NB4 (cell line): Measurements from ENCODE around the gene GIMD1.

ENCODE experiments used
- CTCF ChIP-seq: IDR thresholded peaks from one replicate; pipeline ENCODE4 v1.5.1; 2012; ENCODE audit warnings: low read depth, low read length
- MAX ChIP-seq: IDR thresholded peaks from 2 replicates; pipeline ENCODE4 v1.6.1; 2011; ENCODE audit warnings: low read depth, low read length
- POLR2A ChIP-seq: IDR thresholded peaks from 2 replicates; pipeline ENCODE4 v1.6.1; 2011; ENCODE audit warnings: mild to moderate bottlenecking; ENCODE audit not compliant: insufficient read length; ENCODE audit errors: extremely low read depth

- TF ChIP-seq CTCF (no peak), MAX (no peak), POLR2A (no peak)
Observed at GRCh38 chr4:106312377-106312776, 56.2 kb downstream of the GIMD1 start.
